Common myeloid progenitor, CD34-positive (primary cell): ENCODE results near the gene YIF1A.

ENCODE experiments used
- CTCF ChIA-PET: fragments of 350-600 bp; sonication (Branson Sonifier 250); formaldehyde crosslinking; loops from one replicate; lab custom pipeline; 2021; ENCODE audit warnings: antibody characterized with exemption; lab: Charles Lee
- POLR2A ChIA-PET: fragments of 350-600 bp; sonication (Branson Sonifier 250); formaldehyde crosslinking; loops from one replicate; lab custom pipeline; 2021; ENCODE audit warnings: antibody characterized with exemption; lab: Charles Lee
- DNase-seq, 3 donors: peaks; one replicate each; pipeline versions ENCODE4 v3.0.0 to v3.0.0-alpha.2; 2013
- H3K27ac ChIP-seq, 2 experiments: 1 replicate in 1 of 2; 2 replicates in 1 of 2; pipeline ENCODE4 v1.7.0; 2013; ENCODE audit warnings: inconsistent platforms in 2 of 2, low read length in 2 of 2, mild to moderate bottlenecking in 2 of 2, low read depth in 1 of 2, moderate library complexity in 1 of 2; ENCODE audit not compliant: severe bottlenecking in 2 of 2, insufficient read depth in 1 of 2, poor library complexity in 1 of 2
- H3K27me3 ChIP-seq, 5 experiments: replicated peaks in 2 of 5; 1 replicate in 3 of 5; 2 replicates in 2 of 5; pipeline versions ENCODE4 v1.6.1 to v1.7.0; 2013; ENCODE audit warnings: low read length in 4 of 5, mild to moderate bottlenecking in 2 of 5, moderate library complexity in 2 of 5, inconsistent platforms in 1 of 5; ENCODE audit not compliant: insufficient read depth in 5 of 5, control insufficient read depth in 4 of 5
- H3K36me3 ChIP-seq, 4 experiments: 1 replicate in 2 of 4; 2 replicates in 2 of 4; pipeline versions ENCODE4 v1.6.1 to v1.7.0; 2013; ENCODE audit warnings: low read length in 3 of 4, control low read depth in 1 of 4, mild to moderate bottlenecking in 1 of 4; ENCODE audit not compliant: control insufficient read depth in 4 of 4, insufficient read depth in 4 of 4
- H3K4me1 ChIP-seq, 4 experiments: 1 replicate in 3 of 4; 2 replicates in 1 of 4; pipeline versions ENCODE4 v1.6.1 to v1.7.1; 2013; ENCODE audit warnings: low read length in 3 of 4, mild to moderate bottlenecking in 3 of 4, control low read depth in 1 of 4, inconsistent platforms in 1 of 4, moderate library complexity in 1 of 4; ENCODE audit not compliant: control insufficient read depth in 4 of 4, insufficient read depth in 4 of 4; ENCODE audit errors: control extremely low read depth in 1 of 4
- H3K4me3 ChIP-seq, 7 experiments: 1 replicate in 4 of 7; 2 replicates in 3 of 7; pipeline versions ENCODE4 v1.5.1 to v1.7.0; 2013; ENCODE audit warnings: mild to moderate bottlenecking in 7 of 7, low read length in 6 of 7, moderate library complexity in 6 of 7, inconsistent platforms in 2 of 7, low read depth in 2 of 7, control low read depth in 1 of 7; ENCODE audit not compliant: insufficient read depth in 4 of 7, control insufficient read depth in 1 of 7; ENCODE audit errors: extremely low read depth in 1 of 7
- H3K9me3 ChIP-seq, 5 experiments: 1 replicate in 4 of 5; 2 replicates in 1 of 5; pipeline versions ENCODE4 v1.6.1 to v1.7.1; 2013; ENCODE audit warnings: low read length in 4 of 5, mild to moderate bottlenecking in 2 of 5, inconsistent platforms in 1 of 5, low read depth in 1 of 5, moderate library complexity in 1 of 5; ENCODE audit not compliant: control insufficient read depth in 4 of 5, insufficient read depth in 2 of 5; ENCODE audit errors: control extremely low read depth in 1 of 5
- WGBS: methylation state at CpG from one replicate; pipeline ENCODE4 v1.1.5; 2013; ENCODE audit not compliant: insufficient coverage; 5-methylcytosine and 5-hydroxymethylcytosine counted together

Gene YIF1A

GRCh38 chr11:66263785-66264184, 25.2 kb downstream of the YIF1A start:
- CTCF ChIA-PET, result interaction anchor here (0.8 to 1.6 kb wide), 2 partner anchors 18 to 20 kb away, joined by 3 to 4 read pairs; no protein-coding TSS in a partner anchor
- Histone ChIP-seq H3K27ac (no peak overlapping the region), H3K9me3 (no peaks in the 10 kb centered on the region), H3K4me3 (no peak overlapping the region), H3K36me3 (peaks cover 0 to 19% (median 6%) of the 10 kb centered on the region in 4 experiments), H3K27me3 (no peaks in the 10 kb centered on the region), H3K4me1 (peaks cover 0 to 19% (median 13%) of the 10 kb centered on the region in 4 experiments)
- WGBS, result 97% methylated on average over 10 of the region's 10 CpGs
- no peak for DNase-seq
- POLR2A ChIA-PET, result no interaction called here

GRCh38 chr11:66263231-66263630, 25.7 kb downstream of the YIF1A start:
- ChIA-PET POLR2A (no interaction called here), CTCF (interaction anchor here (0.8 to 1.6 kb wide), 2 partner anchors 17 to 19 kb away, joined by 3 to 4 read pairs; no protein-coding TSS in a partner anchor)
- H3K27me3 ChIP-seq, result no peaks in the 10 kb centered on the region
- no peak overlapping the region for H3K27ac ChIP-seq
- no peak overlapping the region for H3K4me3 ChIP-seq
- no peaks in the 10 kb centered on the region for H3K9me3 ChIP-seq
- H3K36me3 ChIP-seq, result peaks cover 0 to 19% (median 6%) of the 10 kb centered on the region in 4 experiments
- no peak for DNase-seq
- WGBS, result 100% methylated on average over 3 of the region's 4 CpGs
- peaks cover 0 to 23% (median 18%) of the 10 kb centered on the region in 4 experiments for H3K4me1 ChIP-seq

- H3K27ac ChIP-seq, result no peak overlapping the region
- CTCF ChIA-PET, result interaction anchor here (1.6 kb wide), 1 partner anchor 17 kb away, joined by 4 read pairs; no protein-coding TSS in a partner anchor
- no peaks in the 10 kb centered on the region for H3K9me3 ChIP-seq
- POLR2A ChIA-PET, result no interaction called here
- H3K36me3 ChIP-seq, result peaks cover 0 to 19% (median 6%) of the 10 kb centered on the region in 4 experiments
- H3K4me1 ChIP-seq, result peaks cover 0 to 22% (median 17%) of the 10 kb centered on the region in 4 experiments
- WGBS, result 98% methylated on average over 12 of the region's 12 CpGs
- no peaks in the 10 kb centered on the region for H3K27me3 ChIP-seq
- DNase-seq, result no peak
- H3K4me3 ChIP-seq, result no peak overlapping the region
Observed at GRCh38 chr11:66262696-66263095, 26.2 kb downstream of the YIF1A start.

GRCh38 chr11:66262191-66262590, 26.8 kb downstream of the YIF1A start:
- ChIA-PET POLR2A (no interaction called here), CTCF (no interaction called here)
- 99% methylated on average over 5 of the region's 5 CpGs for WGBS
- Histone ChIP-seq H3K36me3 (peaks cover 0 to 19% (median 6%) of the 10 kb centered on the region in 4 experiments), H3K4me3 (no peak overlapping the region), H3K27ac (no peak overlapping the region), H3K9me3 (no peaks in the 10 kb centered on the region), H3K27me3 (no peaks in the 10 kb centered on the region), H3K4me1 (peaks cover 0 to 21% (median 18%) of the 10 kb centered on the region in 4 experiments)
- DNase-seq, result no peak

GRCh38 chr11:66261578-66261977, 27.4 kb downstream of the YIF1A start:
- no peak overlapping the region for H3K4me3 ChIP-seq
- ChIA-PET POLR2A (no interaction called here), CTCF (interaction anchor here (0.6 kb wide), 1 partner anchor 93 kb away, joined by 3 read pairs; no protein-coding TSS in a partner anchor)
- no peak for DNase-seq
- WGBS, result 98% methylated on average over 15 of the region's 16 CpGs
- H3K27ac ChIP-seq, result no peak overlapping the region
- peaks cover 0 to 5% (median 0%) of the 10 kb centered on the region in 5 experiments for H3K27me3 ChIP-seq
- H3K36me3 ChIP-seq, result peaks cover 0 to 19% (median 6%) of the 10 kb centered on the region in 4 experiments
- H3K9me3 ChIP-seq, result no peaks in the 10 kb centered on the region
- peaks cover 0 to 21% (median 19%) of the 10 kb centered on the region in 4 experiments for H3K4me1 ChIP-seq

GRCh38 chr11:66259956-66260355, 29.0 kb downstream of the YIF1A start:
- Histone ChIP-seq H3K27ac (no peak overlapping the region), H3K4me1 (peaks cover 0 to 20% (median 19%) of the 10 kb centered on the region in 4 experiments), H3K9me3 (no peaks in the 10 kb centered on the region), H3K4me3 (no peak overlapping the region), H3K36me3 (peaks cover 0 to 19% (median 4%) of the 10 kb centered on the region in 4 experiments), H3K27me3 (peaks cover 0 to 7% (median 0%) of the 10 kb centered on the region in 5 experiments)
- DNase-seq, result no peak
- ChIA-PET POLR2A (interaction anchor here (0.7 kb wide), 1 partner anchor 26 kb away, joined by 7 read pairs; no protein-coding TSS in a partner anchor), CTCF (interaction anchor here (0.6 to 2.2 kb wide), 8 partner anchors 11 to 78 kb away, joined by 3 to 10 read pairs (median 4); no protein-coding TSS in a partner anchor)
- WGBS, result 88% methylated on average over 4 of the region's 4 CpGs

GRCh38 chr11:66259225-66259624, 29.7 kb downstream of the YIF1A start:
- ChIA-PET POLR2A (no interaction called here), CTCF (interaction anchor here (0.9 to 2.2 kb wide), 7 partner anchors 12 to 83 kb away, joined by 3 to 10 read pairs (median 5); no protein-coding TSS in a partner anchor)
- no peaks in the 10 kb centered on the region for H3K9me3 ChIP-seq
- H3K27ac ChIP-seq, result no peak overlapping the region
- H3K4me1 ChIP-seq, result peaks cover 0 to 20% (median 19%) of the 10 kb centered on the region in 4 experiments
- peaks cover 0 to 7% (median 0%) of the 10 kb centered on the region in 5 experiments for H3K27me3 ChIP-seq
- DNase-seq, result no peak
- 93% methylated on average over 2 of the region's 2 CpGs for WGBS
- H3K4me3 ChIP-seq, result no peak overlapping the region
- H3K36me3 ChIP-seq, result peaks cover 0 to 14% (median 3%) of the 10 kb centered on the region in 4 experiments
